Epithelial cell of proximal tubule (primary cell): ENCODE results near the gene ANP32B. TPM values are rescaled to one million over a fixed set of nuclear protein-coding genes. Genes with fewer than 3 reads are reported as not detected.
"Not testable (repeated sequence)": the region's sequence is repeated elsewhere in the genome, so short reads cannot be mapped to it uniquely, and the experiment has no call there.

Source experiments
- DNase-seq: peaks from one replicate; pipeline ENCODE4 v3.0.0-alpha.2; 2011; ENCODE audit warnings: low read depth
- H3K4me3 ChIP-seq: 2 replicates; pipeline ENCODE4 v1.5.1; 2011; ENCODE audit warnings: low read depth, mild to moderate bottlenecking, low read length
- CTCF ChIP-seq: conservative IDR thresholded peaks from 2 replicates; pipeline ENCODE4 v1.5.1; 2012; ENCODE audit warnings: low read depth, mild to moderate bottlenecking, low read length
- total RNA-seq: library from RNA; depleted of rRNA; stranded (reverse); fragments of >200 nt; gene quantifications from 2 replicates; pipeline ENCODE4 v1.2.3, GENCODE V29; 2015

ANP32B gene
- total RNA-seq, 1 donor from 2014 or later: 35.8 TPM

GRCh38 chr9:97964901-97965300, 18.2 kb upstream of the ANP32B start:
- no peak overlapping the region for H3K4me3 ChIP-seq

GRCh38 chr9:97966493-97966892, 16.6 kb upstream of the ANP32B start:
- no peak overlapping the region for H3K4me3 ChIP-seq
- no peak for TF ChIP-seq CTCF
- DNase-seq: no peak

More at GRCh38 chr9:97964901-97965300, 18.2 kb upstream of the ANP32B start:
- no peak for DNase-seq
- TF ChIP-seq CTCF: no peak

GRCh38 chr9:97969014-97969413, 14.1 kb upstream of the ANP32B start:
- H3K4me3 ChIP-seq: no peak overlapping the region
- no peak for TF ChIP-seq CTCF
- no peak for DNase-seq

GRCh38 chr9:97970165-97970564, 13.0 kb upstream of the ANP32B start:
- TF ChIP-seq CTCF: no peak
- no peak for DNase-seq
- no peak overlapping the region for H3K4me3 ChIP-seq

- no peak for DNase-seq
- H3K4me3 ChIP-seq: no peak overlapping the region
- TF ChIP-seq CTCF: no peak
Observed at GRCh38 chr9:97972753-97973152, 10.4 kb upstream of the ANP32B start.

GRCh38 chr9:97975376-97975775, 7.8 kb upstream of the ANP32B start:
- TF ChIP-seq CTCF: no peak
- DNase-seq: no peak
- H3K4me3 ChIP-seq: no peak overlapping the region

GRCh38 chr9:97976633-97977032, 6.5 kb upstream of the ANP32B start:
- not testable (repeated sequence) for H3K4me3 ChIP-seq, DNase-seq
